ENCODE data around the gene AFTPH.

The AFTPH gene

GRCh38 chr2:64637000-64637635 lies 113.0 kb downstream of the AFTPH start:
- H3K9ac ChIP-seq (ENCODE audit: low read depth, low read length) = no peak overlapping the region
- peaks cover 25% of the 10 kb centered on the region for H3K36me3 ChIP-seq (ENCODE audit: control insufficient read depth, insufficient read depth, low read length)
- H3K4me1 ChIP-seq (ENCODE audit: control insufficient read depth, insufficient read depth, low read length) = peaks cover 36% of the 10 kb centered on the region
- H3K27me3 ChIP-seq (ENCODE audit: control insufficient read depth, insufficient read depth, low read length) = peaks cover 1% of the 10 kb centered on the region; the same call in 1 of the 2 replicates
- H3K27ac ChIP-seq (ENCODE audit: low read depth, low read length) = no peak overlapping the region
- no peak overlapping the region for H3K4me3 ChIP-seq (ENCODE audit: low read depth, low read length)
- H3K9me3 ChIP-seq (ENCODE audit: control insufficient read depth, insufficient read depth, low read length) = no peaks in the 10 kb centered on the region

- Histone ChIP-seq H3K27ac (ENCODE audit: low read depth, low read length) (no peak overlapping the region), H3K4me1 (ENCODE audit: control insufficient read depth, insufficient read depth, low read length) (peaks cover 42% of the 10 kb centered on the region), H3K9me3 (ENCODE audit: control insufficient read depth, insufficient read depth, low read length) (no peaks in the 10 kb centered on the region), H3K4me3 (ENCODE audit: low read depth, low read length) (no peak overlapping the region), H3K9ac (ENCODE audit: low read depth, low read length) (no peak overlapping the region), H3K36me3 (ENCODE audit: control insufficient read depth, insufficient read depth, low read length) (peaks cover 25% of the 10 kb centered on the region), H3K27me3 (ENCODE audit: control insufficient read depth, insufficient read depth, low read length) (peaks cover 10% of the 10 kb centered on the region)
Observed at GRCh38 chr2:64637931-64638330, 113.8 kb downstream of the AFTPH start.

- Histone ChIP-seq H3K27me3 (ENCODE audit: control insufficient read depth, insufficient read depth, low read length) (peaks cover 15% of the 10 kb centered on the region), H3K4me3 (ENCODE audit: low read depth, low read length) (no peak overlapping the region), H3K4me1 (ENCODE audit: control insufficient read depth, insufficient read depth, low read length) (peaks cover 46% of the 10 kb centered on the region), H3K9ac (ENCODE audit: low read depth, low read length) (no peak overlapping the region), H3K27ac (ENCODE audit: low read depth, low read length) (no peak overlapping the region), H3K36me3 (ENCODE audit: control insufficient read depth, insufficient read depth, low read length) (peaks cover 21% of the 10 kb centered on the region), H3K9me3 (ENCODE audit: control insufficient read depth, insufficient read depth, low read length) (no peaks in the 10 kb centered on the region)
Observed at GRCh38 chr2:64638502-64639120, 114.5 kb downstream of the AFTPH start.

GRCh38 chr2:64639691-64640090 lies 115.6 kb downstream of the AFTPH start:
- no peaks in the 10 kb centered on the region for H3K9me3 ChIP-seq (ENCODE audit: control insufficient read depth, insufficient read depth, low read length)
- H3K4me3 ChIP-seq (ENCODE audit: low read depth, low read length) = no peak overlapping the region
- H3K27ac ChIP-seq (ENCODE audit: low read depth, low read length) = no peak overlapping the region
- H3K36me3 ChIP-seq (ENCODE audit: control insufficient read depth, insufficient read depth, low read length) = peaks cover 18% of the 10 kb centered on the region
- H3K27me3 ChIP-seq (ENCODE audit: control insufficient read depth, insufficient read depth, low read length) = peaks cover 15% of the 10 kb centered on the region
- H3K4me1 ChIP-seq (ENCODE audit: control insufficient read depth, insufficient read depth, low read length) = peaks cover 45% of the 10 kb centered on the region
- H3K9ac ChIP-seq (ENCODE audit: low read depth, low read length) = no peak overlapping the region

- H3K9me3 ChIP-seq (ENCODE audit: control insufficient read depth, insufficient read depth, low read length) = no peaks in the 10 kb centered on the region
- H3K36me3 ChIP-seq (ENCODE audit: control insufficient read depth, insufficient read depth, low read length) = peaks cover 12% of the 10 kb centered on the region
- H3K27me3 ChIP-seq (ENCODE audit: control insufficient read depth, insufficient read depth, low read length) = peaks cover 15% of the 10 kb centered on the region
- H3K9ac ChIP-seq (ENCODE audit: low read depth, low read length) = no peak overlapping the region
- H3K27ac ChIP-seq (ENCODE audit: low read depth, low read length) = no peak overlapping the region
- H3K4me1 ChIP-seq (ENCODE audit: control insufficient read depth, insufficient read depth, low read length) = peaks cover 47% of the 10 kb centered on the region
- no peak overlapping the region for H3K4me3 ChIP-seq (ENCODE audit: low read depth, low read length)
Observed at GRCh38 chr2:64640153-64641044, 116.3 kb downstream of the AFTPH start.

- Histone ChIP-seq H3K27ac (ENCODE audit: low read depth, low read length) (no peak overlapping the region), H3K9me3 (ENCODE audit: control insufficient read depth, insufficient read depth, low read length) (no peaks in the 10 kb centered on the region), H3K9ac (ENCODE audit: low read depth, low read length) (no peak overlapping the region), H3K27me3 (ENCODE audit: control insufficient read depth, insufficient read depth, low read length) (peaks cover 15% of the 10 kb centered on the region), H3K4me3 (ENCODE audit: low read depth, low read length) (no peak overlapping the region), H3K36me3 (ENCODE audit: control insufficient read depth, insufficient read depth, low read length) (0 out of 2 replicates have a peak, but pooled peaks cover under 1% of the 10 kb centered on the region), H3K4me1 (ENCODE audit: control insufficient read depth, insufficient read depth, low read length) (peaks cover 56% of the 10 kb centered on the region)
Observed at GRCh38 chr2:64641599-64641998, 117.5 kb downstream of the AFTPH start.
